AG09319 (cell line): ENCODE measurements around the gene RPUSD1.

Source experiments
- DNase-seq: peaks from one replicate; pipeline ENCODE4 v3.0.0-alpha.2; 2010; ENCODE audit warnings: low read depth; ENCODE audit errors: extremely low read depth
- TF ChIP-seq, protein P1 (sequence below): IDR thresholded peaks from 2 replicates; pipeline ENCODE4 v1.5.1; 2011; ENCODE audit warnings: low read depth, mild to moderate bottlenecking, inconsistent platforms, low read length, moderate library complexity

RPUSD1 gene

GRCh38 chr16:830871-831570 lies 42.8 kb upstream of the RPUSD1 start:
- TF ChIP-seq, protein P1, sequence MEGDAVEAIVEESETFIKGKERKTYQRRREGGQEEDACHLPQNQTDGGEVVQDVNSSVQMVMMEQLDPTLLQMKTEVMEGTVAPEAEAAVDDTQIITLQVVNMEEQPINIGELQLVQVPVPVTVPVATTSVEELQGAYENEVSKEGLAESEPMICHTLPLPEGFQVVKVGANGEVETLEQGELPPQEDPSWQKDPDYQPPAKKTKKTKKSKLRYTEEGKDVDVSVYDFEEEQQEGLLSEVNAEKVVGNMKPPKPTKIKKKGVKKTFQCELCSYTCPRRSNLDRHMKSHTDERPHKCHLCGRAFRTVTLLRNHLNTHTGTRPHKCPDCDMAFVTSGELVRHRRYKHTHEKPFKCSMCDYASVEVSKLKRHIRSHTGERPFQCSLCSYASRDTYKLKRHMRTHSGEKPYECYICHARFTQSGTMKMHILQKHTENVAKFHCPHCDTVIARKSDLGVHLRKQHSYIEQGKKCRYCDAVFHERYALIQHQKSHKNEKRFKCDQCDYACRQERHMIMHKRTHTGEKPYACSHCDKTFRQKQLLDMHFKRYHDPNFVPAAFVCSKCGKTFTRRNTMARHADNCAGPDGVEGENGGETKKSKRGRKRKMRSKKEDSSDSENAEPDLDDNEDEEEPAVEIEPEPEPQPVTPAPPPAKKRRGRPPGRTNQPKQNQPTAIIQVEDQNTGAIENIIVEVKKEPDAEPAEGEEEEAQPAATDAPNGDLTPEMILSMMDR, result no peak
- DNase-seq, result no peak

DNA sequence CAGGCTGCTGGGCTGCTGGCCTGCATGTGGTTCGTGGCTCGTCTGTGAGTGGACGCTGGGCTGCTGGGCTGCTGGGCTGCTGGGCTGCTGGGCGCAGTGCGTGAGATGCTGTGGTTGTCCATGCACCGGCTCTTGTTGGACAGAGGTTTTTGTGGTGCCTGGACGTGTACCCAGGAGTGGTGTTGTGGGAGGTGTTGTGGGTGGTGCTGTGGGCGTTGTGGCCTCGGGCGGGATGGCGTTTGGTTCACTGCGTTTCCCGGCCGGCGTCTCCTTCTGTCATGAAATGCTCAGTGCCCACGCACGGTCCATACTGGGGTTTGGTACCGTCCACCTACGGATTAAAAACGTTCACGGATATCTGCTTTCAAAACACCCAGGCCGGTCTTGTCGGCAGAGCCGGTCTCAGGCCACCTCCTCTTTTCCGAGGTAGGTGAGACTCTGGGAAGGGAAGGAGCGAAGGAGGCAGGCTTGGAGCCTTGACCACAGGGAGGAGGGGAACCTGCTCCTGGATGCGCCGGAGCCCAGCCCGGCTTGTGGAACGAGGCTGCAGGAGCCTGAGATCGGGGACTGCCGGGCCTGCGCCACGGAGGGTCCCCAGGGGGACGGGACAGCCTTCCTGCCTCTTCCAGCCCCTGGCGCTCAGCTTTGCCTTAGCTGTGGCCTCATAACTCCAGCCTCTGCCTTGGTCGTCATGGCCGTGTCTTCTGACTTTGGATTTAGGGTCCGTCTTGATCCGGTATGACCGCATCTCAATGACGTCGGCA lies 42.1 kb upstream of the RPUSD1 start:
- TF ChIP-seq, protein P1, result no peak
- no peak for DNase-seq

DNA sequence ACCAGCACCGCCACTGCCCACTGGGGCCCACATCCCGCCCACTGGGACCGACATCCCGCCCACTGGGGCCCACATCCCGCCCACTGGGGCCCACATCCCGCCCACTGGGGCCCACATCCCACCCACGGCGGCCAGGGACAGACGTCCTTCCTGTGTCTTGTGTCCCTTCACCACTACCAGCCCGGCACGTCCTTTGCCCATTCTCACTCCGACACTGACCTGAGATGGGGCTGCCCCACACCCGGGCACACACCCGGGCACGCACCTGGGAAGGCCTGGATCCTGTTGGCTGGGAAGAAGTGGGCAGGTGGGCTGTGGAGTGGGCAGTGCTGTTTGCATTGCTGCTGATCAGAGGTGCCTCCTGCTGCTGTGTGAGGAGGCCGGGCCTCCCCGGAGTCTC lies 40.7 kb upstream of the RPUSD1 start:
- TF ChIP-seq, protein P1, result no peak
- no peak for DNase-seq

GRCh38 chr16:827513-827912 lies 39.3 kb upstream of the RPUSD1 start:
- DNase-seq, result no peak
- TF ChIP-seq, protein P1, result no peak

DNA sequence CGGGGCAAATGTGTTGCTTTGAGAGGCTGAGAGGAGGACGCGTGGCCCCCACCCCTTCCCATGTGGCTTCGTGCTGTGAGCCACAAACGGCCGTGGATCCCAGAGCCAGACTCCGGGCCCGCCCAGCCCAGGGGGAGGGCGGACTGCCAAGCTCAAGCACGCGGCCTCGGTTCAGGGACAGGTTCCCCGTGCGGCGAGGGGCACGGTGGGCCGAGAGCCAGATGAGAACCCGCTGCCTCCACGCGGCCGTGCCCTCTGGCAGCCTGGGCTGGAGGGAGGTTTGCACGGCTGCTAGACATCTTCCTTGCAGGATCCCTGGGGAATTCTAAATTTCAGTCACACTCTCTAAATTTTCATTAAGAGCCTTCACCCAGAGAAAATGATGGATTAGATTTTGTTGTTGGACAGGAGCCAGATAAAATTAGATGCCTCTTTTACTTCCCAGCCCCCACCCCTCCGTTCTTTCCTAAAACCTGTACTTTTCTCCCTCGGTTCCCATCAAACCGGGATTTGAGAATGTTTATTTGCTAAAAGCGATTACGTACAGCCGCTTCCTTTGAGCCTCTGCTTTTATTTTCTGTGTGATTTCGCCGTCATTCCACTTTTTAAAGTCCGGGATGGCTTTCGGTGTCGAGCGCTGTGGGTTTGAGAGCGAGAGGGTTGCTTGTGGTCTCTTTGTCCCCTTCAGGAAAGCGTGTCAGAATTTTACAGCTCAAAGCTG lies 37.3 kb upstream of the RPUSD1 start:
- no peak for DNase-seq
- TF ChIP-seq, protein P1, result no peak

DNA sequence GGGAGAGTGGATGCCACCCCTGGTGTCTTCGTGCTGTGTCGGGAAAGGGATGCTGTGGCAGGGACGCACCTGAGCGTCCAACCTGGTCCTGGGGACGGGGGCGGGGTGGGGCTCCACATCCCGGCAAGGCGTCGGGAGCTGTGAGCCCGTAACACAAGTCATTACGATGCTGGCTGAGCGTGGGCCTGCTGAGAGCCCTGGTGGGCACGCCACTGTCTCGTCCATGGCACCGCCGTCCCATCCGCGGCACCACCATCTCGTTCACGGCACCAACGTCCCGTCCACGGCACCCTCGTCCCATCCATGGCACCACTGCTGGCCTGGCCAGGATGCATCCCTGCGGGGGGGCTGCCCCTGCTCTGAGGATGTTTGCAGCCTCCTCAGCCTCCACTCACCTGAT lies 36.4 kb upstream of the RPUSD1 start:
- TF ChIP-seq, protein P1, result no peak
- no peak for DNase-seq

GRCh38 chr16:824194-824593 lies 36.0 kb upstream of the RPUSD1 start:
- DNase-seq, result no peak
- TF ChIP-seq, protein P1, result no peak
